Measurements from ENCODE around the gene HTR6. TPM values are rescaled to one million over a fixed set of nuclear protein-coding genes. Genes with fewer than 3 reads are reported as not detected.

HTR6 gene
- polyA plus RNA-seq, 1 experiment, result not detected

- no peak for TF ChIP-seq CTCF (IDR thresholded peaks at IDR 0.05; ENCODE audit: insufficient read depth, low read depth, low read length)
- H3K36me3 ChIP-seq (ENCODE audit: control insufficient read depth, insufficient read depth, low read length), result no peaks in the 10 kb centered on the region
- POLR2A ChIA-PET, result no interaction called here
- CTCF ChIA-PET, result no interaction called here
- H3K4me3 ChIP-seq (ENCODE audit: low read depth, low read length), result no peak overlapping the region
- no peak for DNase-seq (ENCODE audit: low read depth)
- H3K27me3 ChIP-seq (ENCODE audit: control insufficient read depth, insufficient read depth, low read length), result peaks cover 32% of the 10 kb centered on the region
Observed at GRCh38 chr1:19665496-19666465, 1.1 kb downstream of the HTR6 start.

GRCh38 chr1:19668888-19669287, 4.2 kb downstream of the HTR6 start:
- no peak for DNase-seq (ENCODE audit: low read depth)
- CTCF ChIA-PET, result interaction anchor here (0.7 to 2.5 kb wide), 4 partner anchors 9 to 428 kb away, joined by 3 to 19 read pairs (median 8); no protein-coding TSS in a partner anchor
- H3K27me3 ChIP-seq (ENCODE audit: control insufficient read depth, insufficient read depth, low read length), result peaks cover 33% of the 10 kb centered on the region

GRCh38 chr1:19670787-19671186, 6.1 kb downstream of the HTR6 start:
- ChIA-PET POLR2A (no interaction called here), CTCF (interaction anchor here (1.2 to 1.9 kb wide), 2 partner anchors 9 to 34 kb away, joined by 3 to 10 read pairs; no protein-coding TSS in a partner anchor)
- TF ChIP-seq CTCF (IDR thresholded peaks at IDR 0.05; ENCODE audit: insufficient read depth, low read depth, low read length), result no peak
- Histone ChIP-seq H3K36me3 (ENCODE audit: control insufficient read depth, insufficient read depth, low read length) (no peaks in the 10 kb centered on the region), H3K4me3 (ENCODE audit: low read depth, low read length) (no peak overlapping the region), H3K27me3 (ENCODE audit: control insufficient read depth, insufficient read depth, low read length) (peaks cover 22% of the 10 kb centered on the region)
- no peak for DNase-seq (ENCODE audit: low read depth)

More at GRCh38 chr1:19668888-19669287, 4.2 kb downstream of the HTR6 start:
- no peak overlapping the region for H3K4me3 ChIP-seq (ENCODE audit: low read depth, low read length)
- no peaks in the 10 kb centered on the region for H3K36me3 ChIP-seq (ENCODE audit: control insufficient read depth, insufficient read depth, low read length)
- POLR2A ChIA-PET, result no interaction called here
- TF ChIP-seq CTCF (IDR thresholded peaks at IDR 0.05; ENCODE audit: insufficient read depth, low read depth, low read length), result no peak

- TF ChIP-seq CTCF (IDR thresholded peaks at IDR 0.05; ENCODE audit: insufficient read depth, low read depth, low read length), result no peak
- DNase-seq (ENCODE audit: low read depth), result no peak
- ChIA-PET POLR2A (no interaction called here), CTCF (interaction anchor here (0.9 to 2.0 kb wide), 3 partner anchors 10 to 36 kb away, joined by 3 to 11 read pairs (median 10); no protein-coding TSS in a partner anchor)
- Histone ChIP-seq H3K36me3 (ENCODE audit: control insufficient read depth, insufficient read depth, low read length) (no peaks in the 10 kb centered on the region), H3K4me3 (ENCODE audit: low read depth, low read length) (no peak overlapping the region), H3K27me3 (ENCODE audit: control insufficient read depth, insufficient read depth, low read length) (peaks cover 13% of the 10 kb centered on the region)
Observed at GRCh38 chr1:19672237-19672636, 7.6 kb downstream of the HTR6 start.

- TF ChIP-seq CTCF (IDR thresholded peaks at IDR 0.05; ENCODE audit: insufficient read depth, low read depth, low read length), result no peak
- POLR2A ChIA-PET, result no interaction called here
- peaks cover 4% of the 10 kb centered on the region; the same call in 1 of the 2 replicates for H3K27me3 ChIP-seq (ENCODE audit: control insufficient read depth, insufficient read depth, low read length)
- H3K36me3 ChIP-seq (ENCODE audit: control insufficient read depth, insufficient read depth, low read length), result no peaks in the 10 kb centered on the region
- no peak overlapping the region for H3K4me3 ChIP-seq (ENCODE audit: low read depth, low read length)
- no peak for DNase-seq (ENCODE audit: low read depth)
- CTCF ChIA-PET, result interaction anchor here (1.5 to 3.1 kb wide), 3 partner anchors 14 to 29 kb away, joined by 5 to 14 read pairs (median 11); no protein-coding TSS in a partner anchor
Observed at GRCh38 chr1:19675797-19676196, 11.1 kb downstream of the HTR6 start.

Measured in BJ (cell line).